GM19099 (cell line): ENCODE measurements around the gene PSTK.

Experiments
- POLR2A ChIP-seq: IDR thresholded peaks from 3 replicates; pipeline ENCODE4 v1.6.1; 2011; ENCODE audit warnings: low read depth; ENCODE audit not compliant: insufficient read length; ENCODE audit errors: extremely low read depth

Gene PSTK

DNA sequence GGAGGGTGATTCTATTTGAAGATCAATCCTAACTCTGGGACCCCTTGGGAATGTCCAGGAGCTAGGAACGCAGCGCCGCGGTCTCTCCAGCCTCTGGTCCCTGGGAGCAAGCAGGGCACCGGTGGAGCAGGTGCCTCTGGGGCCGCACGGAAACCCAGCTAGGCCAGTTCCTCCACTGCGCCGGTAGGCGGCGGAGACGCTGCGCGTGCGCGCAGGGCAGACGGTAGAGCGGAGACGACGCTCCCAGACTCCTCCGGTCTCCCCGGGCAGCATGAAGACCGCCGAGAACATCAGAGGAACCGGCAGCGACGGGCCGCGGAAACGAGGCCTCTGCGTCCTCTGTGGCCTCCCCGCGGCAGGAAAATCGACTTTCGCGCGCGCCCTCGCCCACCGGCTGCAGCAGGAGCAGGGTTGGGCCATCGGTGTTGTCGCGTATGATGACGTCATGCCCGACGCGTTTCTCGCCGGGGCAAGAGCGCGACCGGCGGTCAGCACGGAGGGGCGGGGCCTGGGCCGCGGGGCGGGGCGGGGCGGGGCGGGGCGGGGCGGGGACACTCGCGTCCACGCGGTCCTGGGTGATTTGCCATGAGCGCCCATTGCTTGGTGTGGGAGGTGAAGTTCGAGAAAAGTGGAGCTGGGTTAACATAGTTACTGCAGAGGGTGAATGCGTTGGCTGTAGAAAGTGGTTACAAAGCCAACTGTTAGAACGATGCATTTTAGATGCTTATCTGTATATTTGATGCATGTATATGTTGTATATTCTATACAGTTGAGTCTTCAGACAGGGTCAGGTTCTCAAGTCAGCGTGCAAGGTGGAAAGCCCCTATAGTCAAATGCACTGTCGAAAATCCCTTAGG, at the start of gene PSTK:
PSTK (plus strand) TSS at position 193 of the 857 bp plus-strand sequence; CDS start at position 272, 79 bp downstream.
- TF ChIP-seq POLR2A, result peak; percentile 82

DNA sequence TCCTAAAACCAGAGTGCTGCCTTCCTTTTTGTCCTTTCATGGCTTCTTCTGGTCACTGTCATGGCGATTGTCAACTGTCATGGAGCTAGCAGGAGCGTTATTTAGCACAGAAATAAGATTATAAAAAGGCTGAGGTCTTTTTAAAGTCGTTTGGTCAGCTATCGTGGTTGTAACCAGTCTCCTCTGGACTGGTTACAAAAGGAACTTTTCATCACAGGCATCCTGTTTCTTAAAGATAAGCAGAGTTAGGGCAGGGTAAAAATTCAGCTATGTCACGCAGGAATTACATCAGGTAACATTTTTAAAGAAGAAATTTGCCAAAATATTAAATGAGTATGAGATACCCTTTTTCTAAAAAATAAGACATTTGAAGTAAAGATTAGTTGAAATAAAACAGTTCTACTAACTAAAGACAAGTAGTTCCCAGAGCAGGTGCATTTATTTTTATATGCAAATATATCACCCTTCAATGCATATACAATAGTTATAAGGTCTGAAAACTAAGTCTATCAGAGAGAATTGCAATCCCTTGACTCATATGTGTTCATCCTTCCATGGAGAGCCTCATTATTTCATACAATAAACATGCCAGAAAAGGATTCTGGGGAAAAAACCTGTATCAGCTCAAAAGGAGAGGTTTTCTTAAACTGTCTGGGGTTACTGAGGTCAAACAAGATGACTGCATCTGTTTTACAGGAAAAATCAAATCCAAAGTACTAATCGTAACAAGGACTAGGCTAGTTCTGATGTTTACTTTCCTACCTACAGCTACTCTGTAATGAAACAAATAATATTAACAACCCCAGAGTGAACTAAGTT, 48.9 kb upstream of the PSTK start:
- no peak for TF ChIP-seq POLR2A

GRCh38 chr10:122939133-122939855, 40.9 kb upstream of the PSTK start:
- TF ChIP-seq POLR2A, result no peak

DNA sequence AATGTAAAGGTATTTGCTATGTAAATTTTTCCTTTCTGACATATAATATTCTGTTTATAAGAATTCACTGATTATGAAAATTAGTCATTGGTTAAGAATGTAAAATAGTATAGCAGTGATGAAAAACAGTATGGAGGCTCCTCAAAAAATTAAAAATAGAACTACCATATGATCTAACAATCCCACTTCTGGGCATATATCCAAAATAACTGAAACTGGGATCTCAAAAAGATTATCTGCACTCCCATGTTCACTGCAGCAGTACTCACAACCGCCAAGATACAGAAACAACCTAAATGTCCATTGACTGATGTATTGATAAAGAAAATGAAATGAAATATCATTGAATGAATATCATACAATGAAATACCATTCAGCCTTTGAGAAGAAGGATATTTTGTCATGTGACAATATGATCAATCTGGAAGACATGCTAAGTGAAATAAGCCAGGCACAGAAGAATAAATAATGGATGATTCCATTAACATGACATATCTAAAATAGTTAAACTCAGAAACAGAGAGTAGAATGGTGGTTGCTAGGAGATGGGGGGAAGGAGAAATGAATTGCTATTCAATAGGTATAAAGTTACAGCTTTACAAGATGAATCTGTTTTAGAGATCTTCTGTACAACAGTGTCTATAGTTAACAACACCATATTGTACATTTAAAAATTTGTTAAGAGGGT, 40.2 kb upstream of the PSTK start:
- TF ChIP-seq POLR2A, result no peak

- no peak for TF ChIP-seq POLR2A
These were observed 30.9 kb upstream of the PSTK start for GRCh38 chr10:122949296-122949695.

GRCh38 chr10:122953902-122954730, 26.1 kb upstream of the PSTK start, which contains the start of gene C10orf88:
Gene C10orf88 (minus strand): TSS chr10:122954227. CDS start chr10:122954178, 49 bp downstream.
- peak; percentile 79 for TF ChIP-seq POLR2A

GRCh38 chr10:122954731-122955050, 25.5 kb upstream of the PSTK start:
- TF ChIP-seq POLR2A, result no peak

DNA sequence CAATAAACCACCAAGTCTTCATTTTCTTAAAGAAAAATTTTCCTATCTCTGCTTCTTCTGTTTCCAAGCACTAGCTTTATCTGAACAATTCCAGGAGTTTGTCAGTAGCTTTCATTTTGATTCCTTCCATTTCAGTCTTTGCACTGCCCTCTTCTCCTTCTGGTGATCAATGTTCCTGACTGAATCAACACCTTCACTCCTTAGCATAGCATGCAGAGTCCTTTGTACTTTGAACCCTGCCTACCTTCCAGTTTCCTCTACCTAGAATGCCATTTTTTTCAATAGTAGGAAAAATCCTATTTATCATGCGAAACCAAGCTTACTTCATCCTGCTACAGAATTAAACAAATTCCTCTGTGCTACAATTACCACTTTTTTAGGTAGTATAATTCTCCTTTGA, 24.3 kb upstream of the PSTK start:
- no peak for TF ChIP-seq POLR2A

GRCh38 chr10:122957474-122957873, 22.7 kb upstream of the PSTK start:
- TF ChIP-seq POLR2A, result no peak

- no peak for TF ChIP-seq POLR2A
These were observed 17.8 kb upstream of the PSTK start for GRCh38 chr10:122962405-122962804.

- TF ChIP-seq POLR2A, result no peak
These were observed 13.3 kb upstream of the PSTK start for GRCh38 chr10:122966879-122967278.

- no peak for TF ChIP-seq POLR2A
These were observed 11.5 kb upstream of the PSTK start for GRCh38 chr10:122968698-122969097.

- TF ChIP-seq POLR2A, result no peak
These were observed 6.2 kb upstream of the PSTK start for GRCh38 chr10:122974023-122974422.
